ENCODE results near the gene OSCP1. TPM values are rescaled to one million over a fixed set of nuclear protein-coding genes. Genes with fewer than 3 reads are reported as not detected.

OSCP1 gene
- total and polyA plus RNA-seq, 2 donors (not counting 1 experiment from before 2014, with no cell fraction given) = 6.5 to 10.7 TPM

GRCh38 chr1:36400825-36401601 is 49.2 kb downstream of the OSCP1 start:
- H3K27ac ChIP-seq (ENCODE audit: insufficient read depth, low read length) = peak overlapping the region; percentile 71
- peak overlapping the region in 3 of 4 experiments; percentile 26 to 51 (median 44) for H3K4me3 ChIP-seq (replicated peaks in 1 of 4; ENCODE audit: control extremely low read depth in 1 of 4, insufficient read depth in 1 of 4, low read depth in 3 of 4, low read length in 4 of 4)

GRCh38 chr1:36400514-36400824 is 49.8 kb downstream of the OSCP1 start:
- peaks cover 14% of the 10 kb centered on the region for H3K79me2 ChIP-seq (ENCODE audit: control insufficient read depth, insufficient read depth, low read length)
- no peaks in the 10 kb centered on the region for H3K36me3 ChIP-seq (ENCODE audit: control insufficient read depth, insufficient read depth, low read length)
- peak overlapping the region in 1 of 4 experiments; percentile 17 for H3K4me3 ChIP-seq (replicated peaks in 1 of 4; ENCODE audit: control extremely low read depth in 1 of 4, insufficient read depth in 1 of 4, low read depth in 3 of 4, low read length in 4 of 4)
- no peak overlapping the region for H2AFZ ChIP-seq (ENCODE audit: low read length)
- no peaks in the 10 kb centered on the region for H3K9me3 ChIP-seq (ENCODE audit: control insufficient read depth, insufficient read depth, low read depth, low read length)
- H3K27ac ChIP-seq (ENCODE audit: insufficient read depth, low read length) = no peak overlapping the region
- H3K4me2 ChIP-seq (ENCODE audit: extremely low read depth, insufficient read depth, low read length) = no peak overlapping the region
- TF ChIP-seq EZH2 (IDR thresholded peaks at IDR 0.05; ENCODE audit: low read length, missing control alignments) = no peak
- no peak for TF ChIP-seq CTCF (conservative IDR thresholded peaks at IDR 0.05 in 1 of 2, IDR thresholded peaks at IDR 0.05 in 1 of 2; ENCODE audit: low read depth in 1 of 2, low read length in 2 of 2)
- H3K9ac ChIP-seq (ENCODE audit: insufficient read depth, low read length) = no peak overlapping the region
- peaks cover 5% of the 10 kb centered on the region for H3K4me1 ChIP-seq (ENCODE audit: control insufficient read depth, extremely low read depth, insufficient read depth, low read length)
- H4K20me1 ChIP-seq (ENCODE audit: control insufficient read depth, extremely low read depth, insufficient read depth, low read length) = no peaks in the 10 kb centered on the region
- no peak for DNase-seq (ENCODE audit: low read depth in 2 of 2)
- no peaks in the 10 kb centered on the region for H3K27me3 ChIP-seq (ENCODE audit: control insufficient read depth, insufficient read depth, low read length)

More at GRCh38 chr1:36400825-36401601, 49.2 kb downstream of the OSCP1 start:
- Histone ChIP-seq H3K27me3 (ENCODE audit: control insufficient read depth, insufficient read depth, low read length) (no peaks in the 10 kb centered on the region), H3K36me3 (ENCODE audit: control insufficient read depth, insufficient read depth, low read length) (no peaks in the 10 kb centered on the region), H3K79me2 (ENCODE audit: control insufficient read depth, insufficient read depth, low read length) (peaks cover 14% of the 10 kb centered on the region), H2AFZ (ENCODE audit: low read length) (peak overlapping the region; percentile 55), H3K9me3 (ENCODE audit: control insufficient read depth, insufficient read depth, low read depth, low read length) (no peaks in the 10 kb centered on the region), H3K4me2 (ENCODE audit: extremely low read depth, insufficient read depth, low read length) (peak overlapping the region; percentile 35), H3K4me1 (ENCODE audit: control insufficient read depth, extremely low read depth, insufficient read depth, low read length) (peaks cover 5% of the 10 kb centered on the region), H4K20me1 (ENCODE audit: control insufficient read depth, extremely low read depth, insufficient read depth, low read length) (no peaks in the 10 kb centered on the region), H3K9ac (ENCODE audit: insufficient read depth, low read length) (peak overlapping the region; percentile 30)
- TF ChIP-seq CTCF (conservative IDR thresholded peaks at IDR 0.05 in 1 of 2, IDR thresholded peaks at IDR 0.05 in 1 of 2; ENCODE audit: low read depth in 1 of 2, low read length in 2 of 2) = no peak
- no peak for TF ChIP-seq EZH2 (IDR thresholded peaks at IDR 0.05; ENCODE audit: low read length, missing control alignments)
- peak in 1 of 2 donors; percentile 66 for DNase-seq (ENCODE audit: low read depth in 2 of 2)

- peaks cover 5% of the 10 kb centered on the region for H3K36me3 ChIP-seq (ENCODE audit: control insufficient read depth, insufficient read depth, low read length)
- no peak overlapping the region for H3K9ac ChIP-seq (ENCODE audit: insufficient read depth, low read length)
- H3K27me3 ChIP-seq (ENCODE audit: control insufficient read depth, insufficient read depth, low read length) = no peaks in the 10 kb centered on the region
- no peak overlapping the region for H2AFZ ChIP-seq (ENCODE audit: low read length)
- H3K9me3 ChIP-seq (ENCODE audit: control insufficient read depth, insufficient read depth, low read depth, low read length) = no peaks in the 10 kb centered on the region
- H3K27ac ChIP-seq (ENCODE audit: insufficient read depth, low read length) = peak overlapping the region; percentile 92
- no peak for DNase-seq (ENCODE audit: low read depth in 2 of 2)
- peaks cover 5% of the 10 kb centered on the region for H3K4me1 ChIP-seq (ENCODE audit: control insufficient read depth, extremely low read depth, insufficient read depth, low read length)
- H3K4me3 ChIP-seq (replicated peaks in 1 of 4; ENCODE audit: control extremely low read depth in 1 of 4, insufficient read depth in 1 of 4, low read depth in 3 of 4, low read length in 4 of 4) = peak overlapping the region in 1 of 4 experiments; percentile 81
- H4K20me1 ChIP-seq (ENCODE audit: control insufficient read depth, extremely low read depth, insufficient read depth, low read length) = no peaks in the 10 kb centered on the region
- peak overlapping the region; percentile 49 for H3K4me2 ChIP-seq (ENCODE audit: extremely low read depth, insufficient read depth, low read length)
- H3K79me2 ChIP-seq (ENCODE audit: control insufficient read depth, insufficient read depth, low read length) = peaks cover 14% of the 10 kb centered on the region
- TF ChIP-seq CTCF (conservative IDR thresholded peaks at IDR 0.05 in 1 of 2, IDR thresholded peaks at IDR 0.05 in 1 of 2; ENCODE audit: low read depth in 1 of 2, low read length in 2 of 2) (no peak), EZH2 (IDR thresholded peaks at IDR 0.05; ENCODE audit: low read length, missing control alignments) (no peak)
These were observed 51.8 kb downstream of the OSCP1 start for GRCh38 chr1:36398370-36398977.

Data from fibroblast of lung (primary cell).